ENCODE results near the gene CADPS2. TPM values are rescaled to one million over a fixed set of nuclear protein-coding genes. Genes with fewer than 3 reads are reported as not detected.

CADPS2 gene
- total RNA-seq, 6 donors from 2014 or later, result 33.3 to 74.7 (median 45.7) TPM

GRCh38 chr7:122699017-122699416 lies 187.2 kb downstream of the CADPS2 start, which contains the start of gene RNF133:
Gene RNF133, minus strand, starts transcription at chr7:122699117. Its CDS starts 199 bp downstream, at chr7:122698918.
- DNase-seq (no peak), ATAC-seq (ENCODE audit: low FRiP score in 2 of 2) (no peak)
- Histone ChIP-seq H3K27me3 (no peaks in the 10 kb centered on the region), H3K4me1 (no peaks in the 10 kb centered on the region), H3K4me3 (no peak within 1 kb of the TSS), H3K9me3 (no peaks in the 10 kb centered on the region), H3K27ac (no peak within 1 kb of the TSS), H3K36me3 (no peaks in the 10 kb centered on the region)
- no peak for TF ChIP-seq CTCF (IDR thresholded peaks at IDR 0.05)
- TF ChIP-seq POLR2A (IDR thresholded peaks at IDR 0.05), result no peak
- no peak for TF ChIP-seq POLR2AphosphoS5 (IDR thresholded peaks at IDR 0.05)
- TF ChIP-seq EP300 (IDR thresholded peaks at IDR 0.05), result no peak

GRCh38 chr7:122695816-122696215 lies 190.4 kb downstream of the CADPS2 start:
- Histone ChIP-seq H3K27ac (no peak overlapping the region), H3K36me3 (no peaks in the 10 kb centered on the region), H3K4me3 (no peak overlapping the region), H3K4me1 (no peaks in the 10 kb centered on the region), H3K27me3 (no peaks in the 10 kb centered on the region), H3K9me3 (no peaks in the 10 kb centered on the region)
- TF ChIP-seq POLR2AphosphoS5 (IDR thresholded peaks at IDR 0.05) (no peak), CTCF (IDR thresholded peaks at IDR 0.05) (no peak), EP300 (IDR thresholded peaks at IDR 0.05) (no peak)
- ATAC-seq (ENCODE audit: low FRiP score in 2 of 2) (no peak), DNase-seq (no peak)
- WGBS, 2 donors, result 100% methylated on average over 1 of the region's 1 CpG

- TF ChIP-seq POLR2A (IDR thresholded peaks at IDR 0.05), result no peak
- no peak for TF ChIP-seq CTCF (IDR thresholded peaks at IDR 0.05)
- no peak for TF ChIP-seq POLR2AphosphoS5 (IDR thresholded peaks at IDR 0.05)
- no peak for TF ChIP-seq EP300 (IDR thresholded peaks at IDR 0.05)
- ATAC-seq (ENCODE audit: low FRiP score in 2 of 2) (no peak), DNase-seq (no peak)
- WGBS, 2 donors, result 89 to 100% methylated on average over 2 of the region's 2 CpGs
- H3K4me1 ChIP-seq, result no peaks in the 10 kb centered on the region
- no peak overlapping the region for H3K4me3 ChIP-seq
- no peaks in the 10 kb centered on the region for H3K27me3 ChIP-seq
- no peaks in the 10 kb centered on the region for H3K36me3 ChIP-seq
- no peaks in the 10 kb centered on the region for H3K9me3 ChIP-seq
- no peak overlapping the region for H3K27ac ChIP-seq
These were observed 191.6 kb downstream of the CADPS2 start for GRCh38 chr7:122694697-122695096.

GRCh38 chr7:122692769-122693309 lies 193.4 kb downstream of the CADPS2 start:
- Histone ChIP-seq H3K4me1 (no peaks in the 10 kb centered on the region), H3K4me3 (no peak overlapping the region), H3K27ac (no peak overlapping the region), H3K9me3 (no peaks in the 10 kb centered on the region), H3K27me3 (no peaks in the 10 kb centered on the region), H3K36me3 (no peaks in the 10 kb centered on the region)
- 89 to 92% methylated on average over 3 of the region's 3 CpGs for WGBS, 2 donors
- no peak for DNase-seq
- no peak for ATAC-seq (ENCODE audit: low FRiP score in 2 of 2)
- TF ChIP-seq POLR2A (IDR thresholded peaks at IDR 0.05) (no peak), POLR2AphosphoS5 (IDR thresholded peaks at IDR 0.05) (no peak), EP300 (IDR thresholded peaks at IDR 0.05) (no peak), CTCF (IDR thresholded peaks at IDR 0.05) (no peak)

GRCh38 chr7:122691569-122692235 lies 194.6 kb downstream of the CADPS2 start:
- H3K4me1 ChIP-seq, result no peaks in the 10 kb centered on the region
- H3K36me3 ChIP-seq, result no peaks in the 10 kb centered on the region
- 86 to 92% methylated on average over 7 to 14 of the region's 14 CpGs for WGBS, 2 donors
- no peaks in the 10 kb centered on the region for H3K27me3 ChIP-seq
- no peak overlapping the region for H3K4me3 ChIP-seq
- no peak overlapping the region for H3K27ac ChIP-seq
- no peak for ATAC-seq (ENCODE audit: low FRiP score in 2 of 2)
- TF ChIP-seq POLR2A (IDR thresholded peaks at IDR 0.05) (no peak), POLR2AphosphoS5 (IDR thresholded peaks at IDR 0.05) (no peak), CTCF (IDR thresholded peaks at IDR 0.05) (no peak)
- no peak for DNase-seq
- no peaks in the 10 kb centered on the region for H3K9me3 ChIP-seq
